ENCODE results near the gene SRSF5. TPM values are rescaled to one million over a fixed set of nuclear protein-coding genes. Genes with fewer than 3 reads are reported as not detected.

SRSF5 gene
- total RNA-seq, 1 experiment from 2014 or later: 81.0 TPM

Other genes starting within 250 kb of the SRSF5 start
- gene CCDC177, start 192.3 kb upstream of the SRSF5 start, total RNA-seq (2014; rRNA removed; shearing (Covaris generic)): 0.75 TPM in 1 of 2 replicates, not detected in the other
- 1.4 and 1.5 TPM in 2 replicates for gene SUSD6, start 155.5 kb upstream of the SRSF5 start, total RNA-seq (2014; rRNA removed; shearing (Covaris generic))
- gene SLC10A1, start 30.1 kb downstream of the SRSF5 start, total RNA-seq (2014; rRNA removed; shearing (Covaris generic)): not detected in 2 replicates
- gene SMOC1, start 112.3 kb downstream of the SRSF5 start, total RNA-seq (2014; rRNA removed; shearing (Covaris generic)): not detected in 2 replicates

Data from G401 (cell line).